Muscle of back (tissue), 11 donors: ENCODE data around the gene MTFR1L. TPM values are rescaled to one million over a fixed set of nuclear protein-coding genes. Genes with fewer than 3 reads are reported as not detected.
"Not testable (repeated sequence)": the region's sequence is repeated elsewhere in the genome, so short reads cannot be mapped to it uniquely, and the experiment has no call there.

ENCODE experiments used
- DNase-seq, 3 donors: peaks; one replicate each; pipeline versions ENCODE4 v3.0.0 to v3.0.0-alpha.2; 2013
- polyA plus RNA-seq, 10 donors: library from polyadenylated mRNA; unstranded; fragments of 120-200 nt; gene quantifications; one replicate each; pipeline ENCODE4 v1.2.1, GENCODE V29; 2013; ENCODE audit not compliant: insufficient read length in 10 of 10

Gene MTFR1L
- polyA plus RNA-seq, 10 donors: 53.2 to 73.6 (median 65.9) TPM

DNA sequence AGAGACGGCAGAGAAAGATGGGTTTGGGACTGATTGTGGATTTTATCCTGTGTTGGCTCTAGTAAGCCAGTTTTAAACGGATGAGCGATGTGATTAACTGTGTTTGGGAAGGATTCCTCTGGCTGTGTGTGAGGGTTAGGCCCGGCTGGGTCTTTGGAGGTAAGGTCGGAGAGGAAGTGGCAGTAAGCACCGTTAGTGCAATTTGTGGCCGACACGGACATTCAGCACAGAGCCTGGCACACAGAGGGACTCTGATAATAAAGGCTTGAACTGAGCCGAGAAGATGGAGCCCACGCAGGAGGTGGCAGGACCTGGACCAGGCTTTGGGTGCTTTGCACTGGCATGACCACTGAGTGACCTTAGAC lies 1.3 kb downstream of the MTFR1L start:
- DNase-seq: no peak

DNA sequence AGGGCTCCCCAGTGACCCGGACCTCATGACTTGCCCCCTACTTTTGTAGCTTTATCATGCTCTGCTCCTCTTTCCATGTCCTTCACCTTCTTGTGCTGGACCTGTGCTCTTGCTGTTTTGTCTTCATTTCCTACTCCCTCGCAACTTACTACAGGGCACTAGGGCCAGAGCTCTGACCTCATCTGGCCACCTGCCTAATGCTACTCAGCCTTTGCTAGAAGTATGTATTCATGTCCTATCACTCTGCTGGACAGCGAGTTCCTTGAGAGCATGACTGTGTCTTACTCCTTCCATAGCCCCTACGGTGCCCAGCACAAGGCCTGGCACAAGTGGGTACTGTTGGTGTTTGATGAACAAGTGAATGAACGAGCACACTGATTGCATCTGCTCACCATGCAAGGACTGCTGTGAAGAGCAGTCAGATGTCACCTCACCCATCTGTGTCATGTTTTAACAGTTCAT lies 1.9 kb downstream of the MTFR1L start:
- no peak for DNase-seq

- no peak for DNase-seq
Observed at GRCh38 chr1:25825605-25826004, 5.9 kb downstream of the MTFR1L start.

GRCh38 chr1:25826571-25826970 lies 6.8 kb downstream of the MTFR1L start:
- no peak for DNase-seq

DNA sequence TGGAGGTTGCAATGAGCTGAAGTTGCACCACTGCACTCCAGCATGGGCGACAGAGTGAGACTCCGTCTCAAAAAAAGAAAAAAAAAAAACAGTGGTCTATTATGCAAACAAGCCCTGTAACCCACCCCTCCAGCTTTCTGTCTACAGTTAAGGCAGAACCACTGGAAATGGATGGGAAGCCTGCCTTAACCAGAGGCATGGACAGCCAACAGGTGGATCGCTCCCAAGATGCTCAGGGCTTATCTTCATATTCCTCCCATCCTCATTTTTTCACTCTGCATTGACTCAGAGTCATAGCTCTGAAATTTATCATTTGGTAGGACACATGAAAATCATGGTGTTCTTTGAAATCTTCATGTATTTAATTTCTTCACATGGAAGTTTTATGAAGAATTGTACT lies 8.7 kb downstream of the MTFR1L start:
- DNase-seq: no peak

GRCh38 chr1:25829046-25829445 lies 9.3 kb downstream of the MTFR1L start:
- no peak for DNase-seq

GRCh38 chr1:25831569-25832196 lies 11.9 kb downstream of the MTFR1L start:
- DNase-seq: no peak

- DNase-seq: no peak
Observed at GRCh38 chr1:25832336-25833037, 12.7 kb downstream of the MTFR1L start.

- DNase-seq: no peak
Observed at GRCh38 chr1:25833158-25833557, 13.4 kb downstream of the MTFR1L start.

DNA sequence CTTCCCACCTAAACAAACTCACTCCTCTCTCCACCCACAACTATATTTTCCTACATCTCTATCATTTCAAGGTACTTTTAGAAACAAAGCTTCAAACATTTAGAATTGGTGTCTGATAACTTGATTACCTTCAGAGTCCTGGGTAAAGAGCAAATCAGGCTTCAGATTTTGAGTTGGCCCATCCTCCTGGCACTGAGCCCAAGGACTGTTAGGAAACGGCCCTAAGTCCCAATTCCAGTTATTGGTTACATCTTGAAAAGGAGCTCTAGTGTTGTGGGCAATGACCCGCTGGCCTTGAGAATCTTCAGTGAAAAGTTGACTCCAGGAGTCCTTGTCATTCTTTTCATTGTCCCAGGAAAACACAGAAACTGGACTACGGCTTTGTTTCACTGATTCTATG lies 15.1 kb downstream of the MTFR1L start:
- DNase-seq: no peak

DNA sequence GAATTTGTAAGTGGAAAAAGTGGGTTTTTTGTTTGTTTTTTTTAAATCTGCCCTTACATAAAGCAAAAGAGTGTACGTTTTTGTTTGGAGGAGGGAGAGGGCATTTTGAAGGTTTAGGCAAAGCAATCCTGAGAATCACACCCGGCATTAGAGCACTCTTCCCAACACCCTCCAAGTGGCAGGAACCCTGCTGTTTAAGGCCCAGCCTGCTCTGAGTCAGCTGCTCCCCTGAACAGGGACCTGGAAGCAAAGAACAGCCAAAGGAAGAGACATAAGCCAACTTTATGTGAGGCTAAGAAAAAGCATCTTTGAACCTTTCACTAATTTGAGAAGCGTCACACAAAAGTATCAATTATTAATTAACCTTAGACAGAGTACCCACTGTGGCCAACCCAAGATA lies 16.9 kb downstream of the MTFR1L start:
- no peak for DNase-seq

GRCh38 chr1:25837262-25837875 lies 17.6 kb downstream of the MTFR1L start:
- DNase-seq: no peak

DNA sequence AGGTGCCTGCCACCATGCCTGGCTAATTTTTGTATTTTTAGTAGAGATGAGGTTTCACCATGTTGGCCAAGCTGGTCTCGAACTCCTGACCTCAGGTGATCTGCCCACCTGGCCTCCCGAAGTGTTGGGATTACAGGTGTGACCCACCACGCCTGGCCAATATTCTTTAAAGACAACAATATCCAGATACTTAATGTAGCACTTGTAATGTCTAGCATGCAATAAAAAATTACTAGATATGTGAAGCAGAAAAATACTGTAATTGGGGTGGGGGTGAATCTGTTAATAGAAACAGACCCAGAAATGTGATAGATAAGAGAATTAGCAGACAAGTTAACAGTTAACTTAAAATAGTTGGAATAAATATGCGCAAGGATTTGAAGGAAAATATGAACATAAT lies 20.1 kb downstream of the MTFR1L start:
- not testable (repeated sequence) for DNase-seq

DNA sequence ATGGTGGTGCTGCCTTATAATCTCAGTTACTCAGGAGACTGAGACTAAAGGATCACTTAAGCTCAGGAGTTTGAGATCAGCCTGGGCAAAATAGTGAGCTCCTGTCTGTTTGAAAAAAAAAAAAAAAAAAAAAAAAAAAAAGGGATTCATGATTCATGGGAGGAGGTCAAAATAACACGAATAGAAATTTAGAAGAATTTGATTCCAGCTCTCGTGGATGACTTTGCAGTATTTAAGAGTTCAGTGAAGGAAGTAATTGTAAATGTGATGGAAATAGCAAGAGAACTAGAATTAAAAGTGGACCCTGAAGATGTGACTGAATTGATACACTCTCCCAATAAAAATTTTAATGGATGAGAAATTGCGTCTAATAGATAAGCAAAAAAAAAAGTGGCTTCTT lies 23.7 kb downstream of the MTFR1L start:
- no peak for DNase-seq

DNA sequence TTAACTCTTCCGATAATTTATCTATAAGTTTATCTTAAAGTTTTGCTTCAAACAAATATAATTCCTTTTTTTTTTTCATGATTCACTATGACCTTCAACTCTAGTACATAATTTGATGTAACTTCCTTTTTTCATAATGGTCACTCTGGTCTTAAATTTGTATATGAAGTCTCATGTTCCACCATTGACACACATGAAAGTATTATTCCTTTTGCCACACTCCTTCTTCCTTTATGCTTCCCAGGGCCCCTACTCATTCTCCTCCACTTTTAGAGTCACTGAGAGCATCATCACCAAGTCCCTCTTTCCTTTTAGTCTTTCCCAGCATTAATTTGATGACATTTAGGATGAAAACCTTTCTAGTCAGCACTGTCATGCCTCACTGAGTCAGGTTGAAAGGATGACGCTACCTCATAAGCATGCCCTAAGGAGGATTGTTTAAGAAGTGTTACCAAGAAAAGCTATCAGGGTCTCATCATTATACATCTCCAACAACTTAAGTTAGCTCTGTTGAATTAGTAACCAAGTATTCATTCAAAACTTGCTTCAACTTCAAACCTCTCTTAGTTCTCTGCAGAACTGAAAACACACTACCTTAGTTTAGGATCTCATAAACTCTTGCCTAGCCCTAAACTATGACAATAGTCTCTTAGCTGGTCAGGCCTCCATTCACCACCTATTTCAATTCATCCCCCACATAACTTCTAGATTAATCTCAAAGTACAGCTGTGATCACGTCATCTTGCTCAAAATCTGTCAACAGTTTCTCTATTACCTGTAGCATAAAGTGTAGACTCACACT lies 25.0 kb downstream of the MTFR1L start:
- no peak for DNase-seq

- DNase-seq: no peak
Observed at GRCh38 chr1:25845664-25846063, 25.9 kb downstream of the MTFR1L start.

DNA sequence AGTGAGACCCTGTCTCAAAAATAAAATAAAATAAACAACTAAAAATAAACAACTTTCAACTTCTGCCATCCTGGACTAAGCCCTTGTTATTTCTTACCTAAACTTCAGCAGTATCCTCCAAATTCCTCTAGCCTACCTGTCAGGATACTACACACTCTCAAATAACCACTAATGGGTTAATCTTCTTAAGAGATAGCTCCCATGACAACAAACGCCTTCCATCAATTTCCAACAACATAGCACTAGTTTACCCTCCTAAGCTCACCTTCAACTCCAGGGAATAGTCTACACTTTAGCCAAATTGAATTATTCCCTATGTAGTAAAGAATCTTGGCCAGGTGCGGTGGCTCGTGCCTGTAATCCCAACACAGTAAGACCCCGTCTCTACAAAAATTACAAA lies 28.2 kb downstream of the MTFR1L start:
- DNase-seq: no peak

DNA sequence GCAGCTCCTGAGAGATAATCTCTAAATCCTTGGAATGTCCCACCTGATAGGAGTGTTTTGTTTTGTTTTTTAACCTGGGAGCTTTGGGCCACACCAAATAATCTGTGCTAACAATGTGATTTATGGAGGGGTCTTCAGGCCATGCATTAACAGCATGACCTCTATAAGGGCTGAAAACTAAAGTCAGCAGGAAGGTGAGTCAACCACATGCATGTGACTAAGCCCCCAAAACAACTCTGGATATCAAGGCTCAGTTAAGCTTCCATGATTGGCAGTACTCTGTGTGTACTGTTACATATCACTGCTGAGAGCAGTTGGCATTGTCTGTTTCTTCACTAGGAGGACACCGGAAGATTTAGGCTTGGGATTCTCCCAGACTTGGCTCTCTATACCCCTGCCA lies 28.8 kb downstream of the MTFR1L start:
- DNase-seq: no peak

DNA sequence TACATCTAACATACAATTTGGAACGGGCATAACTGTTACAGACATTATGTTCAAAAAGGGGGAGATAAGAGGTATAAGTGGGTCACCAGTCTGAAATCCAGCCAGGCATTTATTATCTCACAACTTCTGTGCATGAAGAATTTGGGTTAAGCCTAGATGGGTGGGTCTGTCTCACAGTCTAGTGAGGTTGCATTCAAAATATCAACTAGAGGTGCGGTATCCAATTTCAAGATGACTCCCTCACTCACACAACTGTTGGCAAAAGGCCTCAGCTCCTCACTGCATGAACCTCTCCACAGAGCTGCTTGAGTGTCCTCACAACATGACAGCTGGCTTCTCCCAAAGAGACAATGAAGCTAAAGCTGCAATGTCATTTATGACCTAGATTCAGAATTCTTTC lies 34.8 kb downstream of the MTFR1L start:
- no peak for DNase-seq

DNA sequence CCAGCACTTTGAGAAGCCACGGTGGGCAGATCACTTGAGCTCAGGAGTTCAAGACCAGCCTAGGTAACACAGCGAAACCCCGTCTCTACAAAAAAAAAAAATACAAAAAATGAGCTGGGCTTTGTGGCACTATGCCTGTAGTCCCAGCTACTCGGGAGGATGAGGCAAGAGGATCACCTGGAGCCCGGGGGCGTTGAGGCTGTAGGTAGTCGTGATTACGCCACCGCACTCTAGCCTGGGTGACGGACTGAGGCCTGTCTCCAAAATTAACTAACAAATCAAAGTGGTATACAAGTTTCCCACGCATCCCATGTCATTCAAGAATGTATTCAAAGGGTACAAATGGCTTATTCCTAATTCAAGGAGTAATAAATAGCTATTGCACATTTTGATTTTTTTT lies 37.1 kb downstream of the MTFR1L start:
- no peak for DNase-seq

DNA sequence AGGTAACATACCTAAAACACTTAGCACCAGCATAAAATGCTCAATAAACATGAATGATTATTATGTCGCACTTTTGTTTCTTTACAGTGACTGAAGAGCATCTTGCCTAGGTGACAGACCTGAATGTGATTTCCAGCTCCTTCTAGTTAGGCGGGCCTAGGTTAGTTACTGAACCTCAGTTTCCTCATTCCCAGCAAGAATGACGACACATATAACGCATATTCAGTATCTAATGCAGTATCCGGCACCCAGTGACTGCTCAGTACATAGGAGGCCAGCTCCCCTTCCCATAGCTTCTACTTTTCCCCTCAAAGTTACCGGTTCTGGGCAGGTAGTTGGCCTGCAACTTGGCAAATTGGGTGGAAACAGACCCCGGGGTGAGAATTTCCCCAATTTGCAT lies 38.7 kb downstream of the MTFR1L start:
- no peak for DNase-seq
